ENCODE data around the gene KIF13A.
A peak's percentile ranks its signal among the peaks of the same experiment; 100 is the strongest.
"Not testable (repeated sequence)": the region's sequence is repeated elsewhere in the genome, so short reads cannot be mapped to it uniquely, and the experiment has no call there.

Gene KIF13A

DNA sequence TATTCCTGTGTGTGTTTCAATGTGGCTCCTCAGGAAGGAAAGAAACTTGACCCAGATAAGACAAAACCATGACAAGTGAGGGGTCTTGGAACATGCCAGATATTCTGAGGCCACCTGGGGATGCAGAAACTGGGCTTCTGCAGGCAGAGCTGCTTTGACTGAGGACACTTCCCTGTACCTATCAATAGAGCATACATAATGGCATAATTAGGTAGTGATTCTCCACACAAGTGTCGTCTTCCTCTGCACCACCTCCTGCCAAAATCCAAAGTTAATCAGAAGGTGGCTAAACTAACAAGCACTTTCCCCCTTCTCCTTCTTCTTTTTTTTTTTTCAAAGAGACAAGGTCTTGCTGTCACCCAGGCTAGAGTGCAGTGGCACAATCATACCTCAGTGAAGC lies 97.1 kb downstream of the KIF13A start:
- no peaks in the 10 kb centered on the region for H3K27me3 ChIP-seq
- peak overlapping the region; percentile 7 for H3K4me2 ChIP-seq
- H4K20me1 ChIP-seq, result no peaks in the 10 kb centered on the region
- H3K27ac ChIP-seq, result no peak overlapping the region
- H3K36me3 ChIP-seq, result peaks cover 14% of the 10 kb centered on the region
- H3K4me1 ChIP-seq, result peaks cover 29% of the 10 kb centered on the region
- no peak overlapping the region for H3K4me3 ChIP-seq
- H3K9ac ChIP-seq, result no peak overlapping the region
- H3K9me3 ChIP-seq, result peaks cover 21% of the 10 kb centered on the region
- TF ChIP-seq Cebpa-rat (IDR thresholded peaks at IDR 0.05), result no peak

DNA sequence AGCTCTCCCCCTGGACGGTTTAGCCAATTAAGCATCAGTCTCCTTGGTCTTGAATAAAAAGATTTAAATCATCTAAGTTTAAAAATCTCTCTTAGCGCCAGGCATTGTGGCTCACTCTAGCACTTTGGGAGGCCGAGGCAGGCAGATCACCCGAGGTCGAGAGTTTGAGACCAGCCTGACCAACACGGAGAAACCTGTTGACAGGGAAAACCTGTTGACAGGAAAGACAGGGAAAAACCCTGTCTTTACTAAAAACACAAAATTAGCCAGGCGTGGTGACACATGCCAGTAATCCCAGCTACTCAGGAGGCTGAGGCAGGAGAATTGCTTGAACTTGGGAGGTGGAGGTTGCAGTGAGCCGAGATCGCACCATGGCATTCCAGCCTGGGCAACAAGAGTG lies 97.7 kb downstream of the KIF13A start:
- H3K4me1 ChIP-seq, result peaks cover 34% of the 10 kb centered on the region
- not testable (repeated sequence) for H3K27ac ChIP-seq, H4K20me1 ChIP-seq, H3K9ac ChIP-seq, H3K36me3 ChIP-seq, H3K4me3 ChIP-seq, H3K27me3 ChIP-seq
- peaks cover 16% of the 10 kb centered on the region for H3K9me3 ChIP-seq
- H3K4me2 ChIP-seq, result peak overlapping the region; percentile 7

DNA sequence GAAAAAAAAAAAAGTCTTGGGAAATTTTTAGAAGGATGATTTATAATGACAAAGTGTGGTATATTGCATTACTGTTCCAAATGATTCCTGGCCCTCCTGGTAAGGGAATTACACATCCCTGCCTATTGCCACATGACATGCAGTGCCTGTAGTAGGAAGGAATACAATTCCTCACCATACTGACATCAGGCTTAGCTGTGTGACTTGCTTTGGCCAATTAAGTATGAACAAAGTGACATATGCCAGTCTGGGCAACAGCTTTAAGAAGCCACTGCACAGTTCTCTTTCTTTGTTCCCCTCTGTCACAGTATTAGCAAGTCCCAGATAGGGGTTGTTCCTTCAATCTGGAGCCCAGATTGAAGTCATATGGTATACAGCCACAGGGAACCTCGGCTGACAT lies 100.5 kb downstream of the KIF13A start:
- H3K4me2 ChIP-seq, result no peak overlapping the region
- H3K4me1 ChIP-seq, result peaks cover 60% of the 10 kb centered on the region
- no peak overlapping the region for H3K27ac ChIP-seq
- H4K20me1 ChIP-seq, result no peaks in the 10 kb centered on the region
- H3K4me3 ChIP-seq, result no peak overlapping the region
- H3K9me3 ChIP-seq, result no peaks in the 10 kb centered on the region
- no peaks in the 10 kb centered on the region for H3K36me3 ChIP-seq
- TF ChIP-seq Cebpa-rat (IDR thresholded peaks at IDR 0.05), result no peak
- H3K27me3 ChIP-seq, result no peaks in the 10 kb centered on the region
- no peak overlapping the region for H3K9ac ChIP-seq

GRCh38 chr6:17885889-17886576 lies 101.4 kb downstream of the KIF13A start:
- Histone ChIP-seq H3K9ac (0 out of 2 replicates have a peak overlapping the region, but pooled peaks have one; percentile 34), H3K4me2 (peak overlapping the region; percentile 80)
- no peak for TF ChIP-seq Cebpa-rat (IDR thresholded peaks at IDR 0.05)

DNA sequence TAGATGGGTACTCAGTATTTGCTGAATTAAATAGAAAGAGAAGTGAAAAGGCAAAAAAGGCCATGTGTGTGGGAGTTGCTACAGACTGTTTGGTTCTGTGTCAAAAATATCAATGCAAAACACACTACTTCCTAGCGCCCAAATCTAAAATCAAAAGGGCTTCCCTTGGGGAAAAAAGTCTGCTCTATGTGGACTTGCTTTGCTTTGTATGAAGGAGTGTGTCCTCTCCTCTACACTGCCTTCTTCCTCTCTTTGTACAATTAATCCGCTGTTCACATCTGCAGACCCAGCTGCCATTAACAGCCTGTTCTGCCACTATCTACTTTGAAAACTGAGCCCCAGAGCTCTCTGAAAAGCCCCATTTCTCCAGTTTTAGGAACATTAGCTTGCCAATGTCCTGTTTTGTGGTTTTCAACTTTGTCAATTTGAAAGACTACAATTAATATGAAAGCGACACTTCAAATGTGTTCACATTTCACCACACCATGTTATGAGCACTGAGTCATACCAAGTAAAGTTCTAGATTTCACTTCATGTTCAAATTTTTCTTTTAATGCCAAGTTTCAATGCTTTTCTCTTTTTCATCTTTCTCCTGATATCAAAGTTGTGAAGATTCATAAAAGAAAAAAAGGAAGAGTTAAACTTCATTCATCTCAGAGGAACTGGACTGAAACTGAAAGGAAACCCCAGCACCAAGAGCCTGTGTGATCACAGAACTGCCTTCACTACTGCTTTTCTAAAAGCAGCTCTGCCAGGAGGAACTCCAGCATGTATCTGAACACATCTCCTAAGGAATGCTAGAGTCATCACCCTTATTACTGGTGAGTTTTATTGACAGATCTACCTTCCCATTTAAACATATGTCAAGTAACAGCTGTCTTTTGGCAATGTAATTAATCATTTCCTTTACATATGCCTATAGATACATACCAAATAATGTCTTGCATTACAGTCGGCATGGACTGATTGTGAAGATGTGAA lies 102.6 kb downstream of the KIF13A start:
- H4K20me1 ChIP-seq, result no peaks in the 10 kb centered on the region
- H3K4me2 ChIP-seq, result peak overlapping the region; percentile 80
- peak overlapping the region; percentile 43 for H3K4me3 ChIP-seq

More at GRCh38 chr6:17885889-17886576, 101.4 kb downstream of the KIF13A start:
- peak overlapping the region; percentile 71 for H3K27ac ChIP-seq
- H3K4me1 ChIP-seq, result peaks cover 60% of the 10 kb centered on the region
- H4K20me1 ChIP-seq, result no peaks in the 10 kb centered on the region
- no peaks in the 10 kb centered on the region for H3K36me3 ChIP-seq
- no peak overlapping the region for H3K4me3 ChIP-seq
- H3K27me3 ChIP-seq, result no peaks in the 10 kb centered on the region
- H3K9me3 ChIP-seq, result no peaks in the 10 kb centered on the region

GRCh38 chr6:17883665-17884497 lies 103.6 kb downstream of the KIF13A start:
- Histone ChIP-seq H3K27ac (peak overlapping the region; percentile 71), H3K4me3 (peak overlapping the region; percentile 43), H3K36me3 (no peaks in the 10 kb centered on the region), H3K27me3 (no peaks in the 10 kb centered on the region), H3K9ac (peak overlapping the region; percentile 72), H3K4me1 (peaks cover 49% of the 10 kb centered on the region), H4K20me1 (no peaks in the 10 kb centered on the region), H3K9me3 (no peaks in the 10 kb centered on the region), H3K4me2 (peak overlapping the region; percentile 80)
- no peak for TF ChIP-seq Cebpa-rat (IDR thresholded peaks at IDR 0.05)

More for the DNA sequence above, 102.6 kb downstream of the KIF13A start:
- Histone ChIP-seq H3K9me3 (no peaks in the 10 kb centered on the region), H3K27ac (peak overlapping the region; percentile 71), H3K4me1 (peaks cover 52% of the 10 kb centered on the region), H3K9ac (peak overlapping the region; percentile 72), H3K27me3 (no peaks in the 10 kb centered on the region), H3K36me3 (no peaks in the 10 kb centered on the region)
- TF ChIP-seq Cebpa-rat (IDR thresholded peaks at IDR 0.05), result no peak

GRCh38 chr6:17881085-17881858 lies 106.2 kb downstream of the KIF13A start:
- H4K20me1 ChIP-seq, result no peaks in the 10 kb centered on the region
- no peaks in the 10 kb centered on the region for H3K27me3 ChIP-seq
- H3K9ac ChIP-seq, result no peak overlapping the region
- H3K9me3 ChIP-seq, result no peaks in the 10 kb centered on the region
- no peak overlapping the region for H3K27ac ChIP-seq
- peaks cover 41% of the 10 kb centered on the region for H3K4me1 ChIP-seq
- no peak overlapping the region for H3K4me2 ChIP-seq
- no peaks in the 10 kb centered on the region for H3K36me3 ChIP-seq
- no peak for TF ChIP-seq Cebpa-rat (IDR thresholded peaks at IDR 0.05)
- no peak overlapping the region for H3K4me3 ChIP-seq

GRCh38 chr6:17879184-17879583 lies 108.3 kb downstream of the KIF13A start:
- Histone ChIP-seq H3K27me3 (no peaks in the 10 kb centered on the region), H3K27ac (no peak overlapping the region), H3K4me1 (peaks cover 20% of the 10 kb centered on the region), H4K20me1 (no peaks in the 10 kb centered on the region), H3K36me3 (no peaks in the 10 kb centered on the region), H3K4me3 (no peak overlapping the region), H3K9ac (no peak overlapping the region), H3K9me3 (no peaks in the 10 kb centered on the region), H3K4me2 (no peak overlapping the region)
- no peak for TF ChIP-seq Cebpa-rat (IDR thresholded peaks at IDR 0.05)

DNA sequence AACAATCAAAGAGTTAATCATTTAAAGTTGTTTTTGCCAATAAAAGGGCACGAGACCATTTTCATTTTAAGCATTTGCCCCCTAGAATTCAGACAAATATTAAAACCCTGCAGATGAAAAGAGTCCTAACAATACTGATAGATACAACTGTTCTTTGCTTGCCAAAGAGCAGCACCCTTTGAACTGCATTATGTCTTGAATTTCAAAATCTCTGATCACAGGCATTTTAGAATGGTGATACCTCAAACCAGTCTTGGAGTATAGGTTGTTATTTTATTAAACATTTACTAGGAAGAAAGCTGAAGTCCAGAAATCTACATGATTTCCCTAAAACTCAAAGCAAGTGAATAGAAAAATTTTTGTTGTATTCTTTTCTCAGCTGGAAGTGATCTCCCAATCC lies 108.7 kb downstream of the KIF13A start:
- Histone ChIP-seq H3K4me3 (no peak overlapping the region), H4K20me1 (no peaks in the 10 kb centered on the region), H3K36me3 (no peaks in the 10 kb centered on the region), H3K9me3 (no peaks in the 10 kb centered on the region), H3K9ac (no peak overlapping the region), H3K27ac (no peak overlapping the region), H3K4me2 (no peak overlapping the region), H3K4me1 (peaks cover 15% of the 10 kb centered on the region), H3K27me3 (no peaks in the 10 kb centered on the region)
- no peak for TF ChIP-seq Cebpa-rat (IDR thresholded peaks at IDR 0.05)

Measured in BLaER1 (cell line).